NT2/D1 (cell line): ENCODE data around the gene EXD3.

Experiments used
- DNase-seq: peaks from one replicate; pipeline ENCODE4 v3.0.0-alpha.2; 2011; ENCODE audit warnings: low read depth, low spot score
- H3K27me3 ChIP-seq: 2 replicates; pipeline ENCODE4 v1.6.0; 2011; ENCODE audit warnings: mild to moderate bottlenecking; ENCODE audit not compliant: insufficient read length, insufficient read depth
- H3K36me3 ChIP-seq: 2 replicates; pipeline ENCODE4 v1.6.1; 2011; ENCODE audit warnings: mild to moderate bottlenecking, low read length, mixed read lengths; ENCODE audit not compliant: insufficient read depth, insufficient read length
- H3K4me1 ChIP-seq: 2 replicates; pipeline ENCODE4 v1.5.1; 2011; ENCODE audit not compliant: insufficient read depth, insufficient read length
- H3K4me3 ChIP-seq: 2 replicates; pipeline ENCODE4 v1.5.1; 2011; ENCODE audit warnings: low read depth; ENCODE audit not compliant: insufficient read length
- H3K9ac ChIP-seq: 2 replicates; pipeline ENCODE4 v1.6.0; 2011; ENCODE audit warnings: low read depth; ENCODE audit not compliant: insufficient read length
- H3K9me3 ChIP-seq: 2 replicates; pipeline ENCODE4 v1.5.1; 2011; ENCODE audit warnings: mild to moderate bottlenecking, low read length; ENCODE audit not compliant: insufficient read depth
- SUZ12 ChIP-seq: IDR thresholded peaks from 2 replicates; pipeline ENCODE4 v1.6.1; 2011; ENCODE audit not compliant: insufficient read length, insufficient read depth; ENCODE audit errors: extremely low read depth
- YY1 ChIP-seq: IDR thresholded peaks from 2 replicates; pipeline ENCODE4 v1.6.1; 2011; ENCODE audit not compliant: insufficient read length, insufficient read depth
- ZNF274 ChIP-seq: IDR thresholded peaks from 2 replicates; pipeline ENCODE4 v1.6.1; 2011; ENCODE audit warnings: mild to moderate bottlenecking, low read depth, low read length

EXD3 gene

GRCh38 chr9:137312852-137313325, 110.1 kb downstream of the EXD3 start:
- no peak overlapping the region for H3K4me3 ChIP-seq
- peaks cover 52% of the 10 kb centered on the region for H3K4me1 ChIP-seq
- no peak for DNase-seq
- no peaks in the 10 kb centered on the region for H3K9me3 ChIP-seq
- H3K9ac ChIP-seq, result no peak overlapping the region
- TF ChIP-seq YY1 (no peak), SUZ12 (no peak), ZNF274 (no peak)
- no peaks in the 10 kb centered on the region for H3K27me3 ChIP-seq
- H3K36me3 ChIP-seq, result no peaks in the 10 kb centered on the region

DNA sequence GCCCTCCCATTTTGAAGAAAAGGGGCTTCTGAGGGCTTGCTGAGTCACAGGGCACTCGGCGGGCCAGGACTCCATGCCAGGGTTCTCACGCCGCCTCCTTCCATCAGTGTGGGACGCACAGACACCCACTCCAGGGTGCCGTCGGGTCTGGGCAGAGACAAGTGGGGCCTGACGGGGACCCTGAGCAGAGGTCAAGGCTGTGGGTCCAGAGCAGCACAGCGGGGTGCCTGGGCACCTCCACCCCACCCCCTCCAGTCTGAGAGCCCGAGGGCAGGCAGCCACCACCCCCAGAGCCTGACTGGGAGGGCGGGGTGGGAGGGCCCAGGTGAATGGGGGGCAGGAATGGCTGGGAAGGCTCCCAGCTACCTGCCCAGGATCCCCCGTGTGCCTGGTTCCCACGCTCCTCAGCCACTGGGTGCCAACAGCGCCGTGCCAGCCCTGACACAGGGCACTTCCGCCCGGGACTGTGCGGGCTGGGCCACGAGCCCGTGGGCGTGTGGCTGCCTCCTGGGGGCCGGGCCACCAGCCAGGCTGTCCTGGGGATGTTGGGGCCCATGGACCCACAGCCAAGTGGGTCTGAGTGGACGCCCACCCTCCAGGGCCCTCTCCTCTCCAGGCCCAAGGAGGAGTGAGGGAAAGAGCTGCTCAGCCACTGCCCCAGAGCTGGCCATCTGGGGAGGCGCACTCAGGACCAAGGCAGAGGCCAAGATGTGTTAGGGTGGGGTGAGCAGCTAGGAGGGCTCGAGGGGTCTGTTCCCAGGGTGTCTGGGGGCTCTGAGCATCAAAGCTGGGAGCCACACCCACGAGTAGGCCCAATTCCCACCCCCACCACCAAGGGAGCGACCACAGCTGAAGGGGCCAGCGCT, 110.7 kb downstream of the EXD3 start:
- no peaks in the 10 kb centered on the region for H3K36me3 ChIP-seq
- TF ChIP-seq SUZ12, result no peak
- TF ChIP-seq ZNF274, result no peak
- no peak for TF ChIP-seq YY1
- no peak for DNase-seq
- H3K9ac ChIP-seq, result peak overlapping the region; percentile 22
- no peaks in the 10 kb centered on the region for H3K9me3 ChIP-seq
- H3K4me3 ChIP-seq, result no peak overlapping the region
- no peaks in the 10 kb centered on the region for H3K27me3 ChIP-seq
- H3K4me1 ChIP-seq, result peaks cover 52% of the 10 kb centered on the region

- DNase-seq, result no peak
- Histone ChIP-seq H3K27me3 (no peaks in the 10 kb centered on the region), H3K36me3 (no peaks in the 10 kb centered on the region), H3K4me3 (no peak overlapping the region), H3K9me3 (no peaks in the 10 kb centered on the region), H3K4me1 (peaks cover 52% of the 10 kb centered on the region), H3K9ac (peak overlapping the region; percentile 22)
- no peak for TF ChIP-seq ZNF274
- TF ChIP-seq YY1, result no peak
- no peak for TF ChIP-seq SUZ12
Measured at GRCh38 chr9:137311171-137311985, 111.6 kb downstream of the EXD3 start.

- TF ChIP-seq SUZ12 (no peak), ZNF274 (no peak), YY1 (no peak)
- H3K9ac ChIP-seq, result no peak overlapping the region
- no peak for DNase-seq
Measured at GRCh38 chr9:137310189-137311052, 112.5 kb downstream of the EXD3 start.

GRCh38 chr9:137309368-137310188, 113.4 kb downstream of the EXD3 start:
- no peak overlapping the region for H3K9ac ChIP-seq
- H3K4me1 ChIP-seq, result peaks cover 61% of the 10 kb centered on the region
- no peak for DNase-seq
- H3K27me3 ChIP-seq, result no peaks in the 10 kb centered on the region
- no peak for TF ChIP-seq YY1
- TF ChIP-seq ZNF274, result no peak
- no peak for TF ChIP-seq SUZ12
- H3K4me3 ChIP-seq, result no peak overlapping the region
- H3K9me3 ChIP-seq, result no peaks in the 10 kb centered on the region
- no peaks in the 10 kb centered on the region for H3K36me3 ChIP-seq

More at GRCh38 chr9:137310189-137311052, 112.5 kb downstream of the EXD3 start:
- Histone ChIP-seq H3K9me3 (no peaks in the 10 kb centered on the region), H3K4me3 (no peak overlapping the region), H3K27me3 (no peaks in the 10 kb centered on the region), H3K4me1 (peaks cover 61% of the 10 kb centered on the region), H3K36me3 (no peaks in the 10 kb centered on the region)

DNA sequence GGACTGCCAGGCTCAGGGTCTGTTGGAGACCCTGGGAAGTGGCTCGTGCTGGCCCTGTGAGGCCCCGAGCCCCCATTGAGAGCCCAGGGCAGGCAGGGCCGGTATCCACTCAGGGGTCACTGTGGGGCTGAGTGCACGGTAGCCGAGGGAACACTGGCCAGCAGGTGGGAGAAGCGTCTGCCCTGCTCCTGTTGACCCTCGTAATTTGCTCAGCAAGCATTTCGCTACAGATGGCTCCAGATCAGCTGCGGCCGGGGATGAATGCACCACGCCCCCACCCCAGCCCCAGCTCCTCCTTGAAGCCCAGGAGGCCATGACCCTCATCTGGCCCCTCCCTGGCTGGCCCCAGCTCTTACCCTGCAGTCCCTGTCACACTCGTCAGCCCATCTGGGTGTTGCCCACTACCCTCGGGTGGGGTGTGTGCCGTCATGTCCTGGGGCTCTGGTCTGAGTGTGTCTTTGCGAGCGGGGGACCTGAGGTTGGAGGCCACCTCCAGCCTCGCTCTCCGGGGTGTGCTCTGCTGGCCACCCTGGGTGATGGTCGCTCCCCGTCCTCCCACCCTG, 114.8 kb downstream of the EXD3 start:
- H3K4me3 ChIP-seq, result no peak overlapping the region
- peaks cover 11% of the 10 kb centered on the region for H3K27me3 ChIP-seq
- no peak for TF ChIP-seq YY1
- TF ChIP-seq SUZ12, result no peak
- TF ChIP-seq ZNF274, result no peak
- no peaks in the 10 kb centered on the region for H3K9me3 ChIP-seq
- no peaks in the 10 kb centered on the region for H3K36me3 ChIP-seq
- peak overlapping the region; percentile 21 for H3K9ac ChIP-seq
- peaks cover 66% of the 10 kb centered on the region for H3K4me1 ChIP-seq
- DNase-seq, result no peak
